Astrocyte (in vitro differentiated cells and primary cell): ENCODE data around the gene TMEM101. TPM values are rescaled to one million over a fixed set of nuclear protein-coding genes. Genes with fewer than 3 reads are reported as not detected.
"Not testable (repeated sequence)": the region's sequence is repeated elsewhere in the genome, so short reads cannot be mapped to it uniquely, and the experiment has no call there.

Experiments
- DNase-seq: peaks from one replicate; pipeline ENCODE4 v3.0.0-alpha.2; 2010; ENCODE audit warnings: low read depth
- FAIRE-seq: peaks from 2 replicates; lab custom pipeline; 2011; peaks lifted over from hg19 to GRCh38; lab: Jason Lieb, UNC
- H2AFZ ChIP-seq: 2 replicates; pipeline ENCODE4 v1.6.0; 2012; ENCODE audit warnings: low read depth, low read length, inconsistent platforms
- H3K27ac ChIP-seq: 2 replicates; pipeline ENCODE4 v1.5.1; 2011; ENCODE audit warnings: low read depth, low read length, inconsistent platforms
- H3K27me3 ChIP-seq: 2 replicates; pipeline ENCODE4 v1.6.0; 2011; ENCODE audit warnings: low read length, inconsistent platforms; ENCODE audit not compliant: insufficient read depth
- H3K36me3 ChIP-seq: 2 replicates; pipeline ENCODE4 v1.5.1; 2011; ENCODE audit warnings: low read length, inconsistent platforms; ENCODE audit not compliant: insufficient read depth
- H3K4me1 ChIP-seq: 2 replicates; pipeline ENCODE4 v1.5.1; 2011; ENCODE audit warnings: low read length, inconsistent platforms; ENCODE audit not compliant: insufficient read depth
- H3K4me2 ChIP-seq: 2 replicates; pipeline ENCODE4 v1.6.0; 2012; ENCODE audit warnings: low read length, inconsistent platforms
- H3K4me3 ChIP-seq: 2 replicates; pipeline ENCODE4 v1.5.1; 2011; ENCODE audit warnings: low read depth, mild to moderate bottlenecking, low read length, inconsistent platforms; ENCODE audit not compliant: insufficient read depth
- H3K79me2 ChIP-seq: 2 replicates; pipeline ENCODE4 v1.6.0; 2012; ENCODE audit warnings: mild to moderate bottlenecking, low read length, inconsistent platforms; ENCODE audit not compliant: insufficient read depth
- H3K9ac ChIP-seq: 2 replicates; pipeline ENCODE4 v1.6.0; 2012; ENCODE audit warnings: mild to moderate bottlenecking, low read length, inconsistent platforms
- H3K9me3 ChIP-seq: 2 replicates; pipeline ENCODE4 v1.5.1; 2012; ENCODE audit warnings: low read depth, mild to moderate bottlenecking, low read length, inconsistent platforms; ENCODE audit not compliant: insufficient read depth
- H4K20me1 ChIP-seq: 2 replicates; pipeline ENCODE4 v1.6.0; 2012; ENCODE audit warnings: low read length, inconsistent platforms; ENCODE audit not compliant: insufficient read depth
- H3K27ac Mint-ChIP-seq: one replicate; pipeline ENCODE4 v1.8.0; 2021; ENCODE audit warnings: mild to moderate bottlenecking, mixed read lengths; ENCODE audit not compliant: unreplicated experiment
- H3K27me3 Mint-ChIP-seq: one replicate; pipeline ENCODE4 v1.8.0; 2021; ENCODE audit warnings: low read depth, mixed read lengths; ENCODE audit not compliant: unreplicated experiment
- H3K36me3 Mint-ChIP-seq: one replicate; pipeline ENCODE4 v1.8.0; 2021; ENCODE audit warnings: low read depth, mixed read lengths; ENCODE audit not compliant: unreplicated experiment
- H3K4me1 Mint-ChIP-seq: one replicate; pipeline ENCODE4 v1.8.0; 2021; ENCODE audit warnings: low read depth, mixed read lengths; ENCODE audit not compliant: unreplicated experiment
- H3K4me3 Mint-ChIP-seq: one replicate; pipeline ENCODE4 v1.8.0; 2021; ENCODE audit warnings: mild to moderate bottlenecking, moderate library complexity, mixed read lengths; ENCODE audit not compliant: unreplicated experiment
- H3K9me3 Mint-ChIP-seq: one replicate; pipeline ENCODE4 v1.8.0; 2021; ENCODE audit warnings: mild to moderate bottlenecking, mixed read lengths; ENCODE audit not compliant: unreplicated experiment
- CTCF ChIP-seq: IDR thresholded peaks from 2 replicates; pipeline ENCODE4 v1.5.1; 2011; ENCODE audit warnings: low read depth, mild to moderate bottlenecking, inconsistent platforms, low read length, moderate library complexity; ENCODE audit not compliant: insufficient read depth
- EZH2 ChIP-seq: IDR thresholded peaks from 2 replicates; pipeline ENCODE4 v1.6.1; 2012; ENCODE audit warnings: mild to moderate bottlenecking, low read length, inconsistent platforms; ENCODE audit not compliant: insufficient read depth
- total RNA-seq: library from RNA; stranded (reverse); gene quantifications from 2 replicates; pipeline ENCODE4 v1.2.1, GENCODE V29; 2021

The TMEM101 gene
- total RNA-seq, 1 donor from 2014 or later: 17.1 TPM

GRCh38 chr17:43999024-43999423, 15.7 kb downstream of the TMEM101 start:
- H2AFZ ChIP-seq: no peak overlapping the region
- no peaks in the 10 kb centered on the region for H4K20me1 ChIP-seq
- Mint-ChIP-seq H3K27ac (no peak overlapping the region), H3K27me3 (peaks cover 18% of the 10 kb centered on the region), H3K9me3 (peaks cover 4% of the 10 kb centered on the region), H3K4me1 (peaks cover 4% of the 10 kb centered on the region), H3K36me3 (peaks cover 2% of the 10 kb centered on the region), H3K4me3 (no peak overlapping the region)
- H3K36me3 ChIP-seq: no peaks in the 10 kb centered on the region
- H3K4me2 ChIP-seq: no peak overlapping the region
- H3K4me3 ChIP-seq: no peak overlapping the region
- DNase-seq: no peak
- H3K4me1 ChIP-seq: peaks cover 16% of the 10 kb centered on the region
- TF ChIP-seq CTCF: no peak
- TF ChIP-seq EZH2: no peak
- no peak for FAIRE-seq
- H3K79me2 ChIP-seq: no peaks in the 10 kb centered on the region
- no peak overlapping the region for H3K9ac ChIP-seq
- peaks cover 9% of the 10 kb centered on the region for H3K27me3 ChIP-seq
- no peaks in the 10 kb centered on the region for H3K9me3 ChIP-seq
- H3K27ac ChIP-seq: no peak overlapping the region

GRCh38 chr17:43998552-43998951, 16.2 kb downstream of the TMEM101 start:
- peaks cover 16% of the 10 kb centered on the region for H3K4me1 ChIP-seq
- peaks cover 4% of the 10 kb centered on the region for H3K9me3 Mint-ChIP-seq
- no peaks in the 10 kb centered on the region for H3K9me3 ChIP-seq
- peaks cover 9% of the 10 kb centered on the region for H3K27me3 ChIP-seq
- H3K27ac ChIP-seq: no peak overlapping the region
- DNase-seq (peak; percentile 58), FAIRE-seq (peak; percentile 26)
- H3K36me3 ChIP-seq: no peaks in the 10 kb centered on the region
- H3K4me3 Mint-ChIP-seq: no peak overlapping the region
- H3K9ac ChIP-seq: no peak overlapping the region
- no peak overlapping the region for H2AFZ ChIP-seq
- H3K27me3 Mint-ChIP-seq: peaks cover 18% of the 10 kb centered on the region
- no peak overlapping the region for H3K27ac Mint-ChIP-seq
- no peak overlapping the region for H3K4me2 ChIP-seq
- no peaks in the 10 kb centered on the region for H3K79me2 ChIP-seq
- no peaks in the 10 kb centered on the region for H4K20me1 ChIP-seq
- peaks cover 2% of the 10 kb centered on the region for H3K36me3 Mint-ChIP-seq
- no peak for TF ChIP-seq EZH2
- no peak overlapping the region for H3K4me3 ChIP-seq
- H3K4me1 Mint-ChIP-seq: peaks cover 4% of the 10 kb centered on the region

GRCh38 chr17:43997180-43997579, 17.6 kb downstream of the TMEM101 start:
- not testable (repeated sequence) for H3K79me2 ChIP-seq, H3K4me1 ChIP-seq, DNase-seq, H4K20me1 ChIP-seq, H3K4me1 Mint-ChIP-seq, H3K27ac ChIP-seq, H3K9me3 ChIP-seq, H3K36me3 Mint-ChIP-seq, H2AFZ ChIP-seq, H3K27ac Mint-ChIP-seq, FAIRE-seq, H3K9ac ChIP-seq, H3K9me3 Mint-ChIP-seq, H3K4me3 ChIP-seq, H3K4me3 Mint-ChIP-seq, H3K4me2 ChIP-seq, H3K27me3 ChIP-seq, H3K36me3 ChIP-seq
- H3K27me3 Mint-ChIP-seq: peaks cover 18% of the 10 kb centered on the region

GRCh38 chr17:43995150-43995471, 19.7 kb downstream of the TMEM101 start:
- Mint-ChIP-seq H3K4me3 (no peak overlapping the region), H3K9me3 (no peaks in the 10 kb centered on the region), H3K27me3 (peaks cover 12% of the 10 kb centered on the region), H3K27ac (no peak overlapping the region), H3K36me3 (peaks cover 2% of the 10 kb centered on the region), H3K4me1 (peaks cover 4% of the 10 kb centered on the region)
- FAIRE-seq (no peak), DNase-seq (no peak)
- no peaks in the 10 kb centered on the region for H4K20me1 ChIP-seq
- H3K36me3 ChIP-seq: no peaks in the 10 kb centered on the region
- no peak overlapping the region for H3K9ac ChIP-seq
- peaks cover 8% of the 10 kb centered on the region for H3K4me1 ChIP-seq
- no peak overlapping the region for H2AFZ ChIP-seq
- H3K79me2 ChIP-seq: no peaks in the 10 kb centered on the region
- H3K4me3 ChIP-seq: no peak overlapping the region
- peaks cover 9% of the 10 kb centered on the region for H3K27me3 ChIP-seq
- no peak overlapping the region for H3K27ac ChIP-seq
- no peaks in the 10 kb centered on the region for H3K9me3 ChIP-seq
- TF ChIP-seq EZH2 (no peak), CTCF (no peak)
- peak overlapping the region; percentile 81 for H3K4me2 ChIP-seq
